ENCODE data around the gene TGIF2. TPM values are rescaled to one million over a fixed set of nuclear protein-coding genes. Genes with fewer than 3 reads are reported as not detected.

TGIF2 gene
- total and polyA plus RNA-seq, 2 of the 13 experiments (the other 11 are each of a cell fraction or from before 2014, with no cell fraction given), result 41.3 to 53.9 TPM

GRCh38 chr20:36574366-36575135 is 1.2 kb downstream of the TGIF2 start (continued):
- TF ChIP-seq CC2D1A (CRISPR knock-in tag; IDR thresholded peaks at IDR 0.05) (0 out of 2 replicates have a peak, but pooled peaks have one; percentile 38), ZBTB7A (CRISPR knock-in tag; IDR thresholded peaks at IDR 0.05) (peak; percentile 56; the same call in 1 of the 2 replicates), ZSCAN9 (CRISPR knock-in tag; IDR thresholded peaks at IDR 0.05; ENCODE audit: borderline replicate concordance) (peak; percentile 29; the same call in 1 of the 2 replicates), THAP11 (CRISPR knock-in tag; IDR thresholded peaks at IDR 0.05) (peak; percentile 12), HHEX (CRISPR knock-in tag; IDR thresholded peaks at IDR 0.05) (no peak), ZNF34 (CRISPR knock-in tag; IDR thresholded peaks at IDR 0.05; ENCODE audit: borderline replicate concordance) (no peak), NFYC (CRISPR knock-in tag; IDR thresholded peaks at IDR 0.05) (0 out of 2 replicates have a peak, but pooled peaks have one; percentile 16), ZNF512B (CRISPR knock-in tag; IDR thresholded peaks at IDR 0.05; ENCODE audit: borderline replicate concordance) (peak; percentile 81; the same call in 1 of the 2 replicates), AKAP8 (CRISPR knock-in tag; IDR thresholded peaks at IDR 0.05) (peak; percentile 83; the same call in 1 of the 2 replicates), ZNF160 (CRISPR knock-in tag; IDR thresholded peaks at IDR 0.05) (0 out of 2 replicates have a peak, but pooled peaks have one; percentile 2), ZNF350 (CRISPR knock-in tag; IDR thresholded peaks at IDR 0.05; ENCODE audit: borderline replicate concordance, low read depth) (peak; percentile 67), CCDC6 (CRISPR knock-in tag; IDR thresholded peaks at IDR 0.05) (peak; percentile 92; the same call in 1 of the 2 replicates), XBP1 (CRISPR knock-in tag; IDR thresholded peaks at IDR 0.05) (no peak), ZNF775 (CRISPR knock-in tag; IDR thresholded peaks at IDR 0.05; ENCODE audit: borderline replicate concordance) (0 out of 2 replicates have a peak, but pooled peaks have one; percentile 39)
- TF ChIP-seq, protein P1, sequence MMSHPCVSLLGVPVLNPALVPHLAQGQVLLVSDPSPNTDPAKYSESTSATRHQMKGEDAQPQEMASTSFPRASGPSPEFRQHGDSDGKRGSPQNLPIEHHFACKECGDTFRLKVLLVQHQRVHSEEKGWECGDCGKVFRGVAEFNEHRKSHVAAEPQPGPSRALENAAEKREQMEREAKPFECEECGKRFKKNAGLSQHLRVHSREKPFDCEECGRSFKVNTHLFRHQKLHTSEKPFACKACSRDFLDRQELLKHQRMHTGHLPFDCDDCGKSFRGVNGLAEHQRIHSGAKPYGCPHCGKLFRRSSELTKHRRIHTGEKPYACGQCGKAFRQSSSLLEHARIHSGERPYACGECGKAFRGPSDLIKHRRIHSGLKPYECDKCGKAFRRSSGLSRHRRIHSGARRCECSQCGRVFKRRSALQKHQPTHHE (CRISPR knock-in tag; IDR thresholded peaks at IDR 0.05; ENCODE audit: borderline replicate concordance), result 0 out of 2 replicates have a peak, but pooled peaks have one; percentile 45
- TF ChIP-seq, protein P2, sequence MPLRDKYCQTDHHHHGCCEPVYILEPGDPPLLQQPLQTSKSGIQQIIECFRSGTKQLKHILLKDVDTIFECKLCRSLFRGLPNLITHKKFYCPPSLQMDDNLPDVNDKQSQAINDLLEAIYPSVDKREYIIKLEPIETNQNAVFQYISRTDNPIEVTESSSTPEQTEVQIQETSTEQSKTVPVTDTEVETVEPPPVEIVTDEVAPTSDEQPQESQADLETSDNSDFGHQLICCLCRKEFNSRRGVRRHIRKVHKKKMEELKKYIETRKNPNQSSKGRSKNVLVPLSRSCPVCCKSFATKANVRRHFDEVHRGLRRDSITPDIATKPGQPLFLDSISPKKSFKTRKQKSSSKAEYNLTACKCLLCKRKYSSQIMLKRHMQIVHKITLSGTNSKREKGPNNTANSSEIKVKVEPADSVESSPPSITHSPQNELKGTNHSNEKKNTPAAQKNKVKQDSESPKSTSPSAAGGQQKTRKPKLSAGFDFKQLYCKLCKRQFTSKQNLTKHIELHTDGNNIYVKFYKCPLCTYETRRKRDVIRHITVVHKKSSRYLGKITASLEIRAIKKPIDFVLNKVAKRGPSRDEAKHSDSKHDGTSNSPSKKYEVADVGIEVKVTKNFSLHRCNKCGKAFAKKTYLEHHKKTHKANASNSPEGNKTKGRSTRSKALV (CRISPR knock-in tag; IDR thresholded peaks at IDR 0.05), result peak; percentile 63; the same call in 1 of the 2 replicates
- TF ChIP-seq, protein P3, sequence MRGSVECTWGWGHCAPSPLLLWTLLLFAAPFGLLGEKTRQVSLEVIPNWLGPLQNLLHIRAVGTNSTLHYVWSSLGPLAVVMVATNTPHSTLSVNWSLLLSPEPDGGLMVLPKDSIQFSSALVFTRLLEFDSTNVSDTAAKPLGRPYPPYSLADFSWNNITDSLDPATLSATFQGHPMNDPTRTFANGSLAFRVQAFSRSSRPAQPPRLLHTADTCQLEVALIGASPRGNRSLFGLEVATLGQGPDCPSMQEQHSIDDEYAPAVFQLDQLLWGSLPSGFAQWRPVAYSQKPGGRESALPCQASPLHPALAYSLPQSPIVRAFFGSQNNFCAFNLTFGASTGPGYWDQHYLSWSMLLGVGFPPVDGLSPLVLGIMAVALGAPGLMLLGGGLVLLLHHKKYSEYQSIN (CRISPR knock-in tag; IDR thresholded peaks at IDR 0.05; ENCODE audit: borderline replicate concordance), result no peak
- TF ChIP-seq, protein P4, sequence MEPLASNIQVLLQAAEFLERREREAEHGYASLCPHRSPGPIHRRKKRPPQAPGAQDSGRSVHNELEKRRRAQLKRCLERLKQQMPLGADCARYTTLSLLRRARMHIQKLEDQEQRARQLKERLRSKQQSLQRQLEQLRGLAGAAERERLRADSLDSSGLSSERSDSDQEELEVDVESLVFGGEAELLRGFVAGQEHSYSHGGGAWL (CRISPR knock-in tag; IDR thresholded peaks at IDR 0.05), result peak; percentile 81
